ENCODE data around the gene HIF1A. TPM values are rescaled to one million over a fixed set of nuclear protein-coding genes. Genes with fewer than 3 reads are reported as not detected.
A peak's percentile ranks its signal among the peaks of the same experiment; 100 is the strongest.

The HIF1A gene
- total RNA-seq, 1 donor from 2014 or later, result 128 TPM

GRCh38 chr14:61672796-61673195, 22.5 kb upstream of the HIF1A start:
- DNase-seq (ENCODE audit: low read depth in 2 of 2), result no peak

GRCh38 chr14:61673305-61673704, 22.0 kb upstream of the HIF1A start:
- peak in 1 of 2 donors; percentile 36 for DNase-seq (ENCODE audit: low read depth in 2 of 2)

GRCh38 chr14:61675291-61675690, 20.0 kb upstream of the HIF1A start:
- no peak for DNase-seq (ENCODE audit: low read depth in 2 of 2)

GRCh38 chr14:61677479-61677878, 17.8 kb upstream of the HIF1A start:
- no peak for DNase-seq (ENCODE audit: low read depth in 2 of 2)

- DNase-seq (ENCODE audit: low read depth in 2 of 2), result no peak
These were observed 16.3 kb upstream of the HIF1A start for GRCh38 chr14:61678975-61679374.

GRCh38 chr14:61681413-61681812, 13.9 kb upstream of the HIF1A start:
- DNase-seq (ENCODE audit: low read depth in 2 of 2), result no peak

GRCh38 chr14:61683108-61683507, 12.2 kb upstream of the HIF1A start:
- DNase-seq (ENCODE audit: low read depth in 2 of 2), result no peak

GRCh38 chr14:61690039-61690438, 5.3 kb upstream of the HIF1A start:
- no peak for DNase-seq (ENCODE audit: low read depth in 2 of 2)

GRCh38 chr14:61690982-61691381, 4.3 kb upstream of the HIF1A start:
- no peak for DNase-seq (ENCODE audit: low read depth in 2 of 2)

- no peak for DNase-seq (ENCODE audit: low read depth in 2 of 2)
These were observed 3.8 kb upstream of the HIF1A start for GRCh38 chr14:61691495-61691894.

- no peak for DNase-seq (ENCODE audit: low read depth in 2 of 2)
These were observed 1.3 kb upstream of the HIF1A start for GRCh38 chr14:61694039-61694438.

GRCh38 chr14:61695695-61696527, 598 bp downstream of the HIF1A start:
- DNase-seq (ENCODE audit: low read depth in 2 of 2), result peak; percentile 50 to 62

GRCh38 chr14:61696753-61697318, 1.5 kb downstream of the HIF1A start:
- no peak for DNase-seq (ENCODE audit: low read depth in 2 of 2)

- no peak for DNase-seq (ENCODE audit: low read depth in 2 of 2)
These were observed 3.1 kb downstream of the HIF1A start for GRCh38 chr14:61698206-61698980.

GRCh38 chr14:61699027-61699426, 3.7 kb downstream of the HIF1A start:
- DNase-seq (ENCODE audit: low read depth in 2 of 2), result no peak

- DNase-seq (ENCODE audit: low read depth in 2 of 2), result no peak
These were observed 5.0 kb downstream of the HIF1A start for GRCh38 chr14:61700104-61700886.

GRCh38 chr14:61701946-61702345, 6.6 kb downstream of the HIF1A start:
- DNase-seq (ENCODE audit: low read depth in 2 of 2), result no peak

- DNase-seq (ENCODE audit: low read depth in 2 of 2), result no peak
These were observed 8.2 kb downstream of the HIF1A start for GRCh38 chr14:61703342-61704129.

GRCh38 chr14:61704554-61704953, 9.2 kb downstream of the HIF1A start:
- DNase-seq (ENCODE audit: low read depth in 2 of 2), result no peak

- no peak for DNase-seq (ENCODE audit: low read depth in 2 of 2)
These were observed 9.7 kb downstream of the HIF1A start for GRCh38 chr14:61705017-61705416.
